CD4-positive, CD25-positive, alpha-beta regulatory T cell (primary cell): ENCODE results near the gene SCN3B. TPM values are rescaled to one million over a fixed set of nuclear protein-coding genes. Genes with fewer than 3 reads are reported as not detected.

ENCODE experiments used
- ATAC-seq, 2 donors: fragments of 150-1000 bp; cut with Tn5 transposase; one replicate each; pipeline ENCODE4 v1.10.0; 2021; ENCODE audit warnings: low read depth in 2 of 2, moderate number of reproducible peaks in 2 of 2, moderate library complexity in 1 of 2
- DNase-seq, 3 donors: peaks; one replicate each; pipeline versions ENCODE4 v3.0.0 to v3.0.0-alpha.2; 2012 to 2022; ENCODE audit warnings: mixed read lengths in 1 of 3
- H3K27ac ChIP-seq: one replicate; pipeline ENCODE4 v1.7.0; 2013; ENCODE audit warnings: mild to moderate bottlenecking, low read length; ENCODE audit not compliant: insufficient read depth, poor library complexity, severe bottlenecking
- H3K27me3 ChIP-seq: one replicate; pipeline ENCODE4 v1.7.0; 2013; ENCODE audit warnings: low read length; ENCODE audit not compliant: control insufficient read depth, insufficient read depth
- H3K36me3 ChIP-seq: one replicate; pipeline ENCODE4 v1.7.0; 2013; ENCODE audit warnings: mild to moderate bottlenecking, low read length, moderate library complexity; ENCODE audit not compliant: control insufficient read depth, insufficient read depth
- H3K4me1 ChIP-seq: 2 replicates; pipeline ENCODE4 v1.7.0; 2013; ENCODE audit warnings: mild to moderate bottlenecking, low read length; ENCODE audit not compliant: insufficient read depth, control insufficient read depth, poor library complexity, severe bottlenecking
- H3K4me3 ChIP-seq: one replicate; pipeline ENCODE4 v1.7.0; 2013; ENCODE audit warnings: low read depth, mild to moderate bottlenecking, low read length, moderate library complexity
- H3K9me3 ChIP-seq, 2 experiments: 1 replicate in 1 of 2; 2 replicates in 1 of 2; pipeline ENCODE4 v1.7.0; 2013; ENCODE audit warnings: low read length in 2 of 2, mild to moderate bottlenecking in 1 of 2, moderate library complexity in 1 of 2; ENCODE audit not compliant: control insufficient read depth in 2 of 2
- H3K27ac Mint-ChIP-seq, 3 donors: one replicate each; pipeline ENCODE4 v1.8.0; 2020 to 2022; ENCODE audit warnings: mild to moderate bottlenecking in 3 of 3, mixed read lengths in 3 of 3, moderate library complexity in 2 of 3
- H3K27me3 Mint-ChIP-seq: one replicate; pipeline ENCODE4 v1.8.0; 2022; ENCODE audit warnings: mild to moderate bottlenecking, mixed read lengths
- H3K36me3 Mint-ChIP-seq: one replicate; pipeline ENCODE4 v1.8.0; 2020; ENCODE audit warnings: mixed read lengths
- H3K4me1 Mint-ChIP-seq, 4 donors: one replicate each; pipeline ENCODE4 v1.8.0; 2020 to 2022; ENCODE audit warnings: mixed read lengths in 4 of 4, mild to moderate bottlenecking in 1 of 4
- H3K4me3 Mint-ChIP-seq, 4 donors: one replicate each; pipeline ENCODE4 v1.8.0; 2020 to 2022; ENCODE audit warnings: mild to moderate bottlenecking in 4 of 4, mixed read lengths in 4 of 4, moderate library complexity in 3 of 4
- H3K9me3 Mint-ChIP-seq, 7 donors: one replicate each; pipeline ENCODE4 v1.8.0; 2020 to 2022; ENCODE audit warnings: mixed read lengths in 7 of 7, mild to moderate bottlenecking in 3 of 7, moderate library complexity in 2 of 7
- polyA plus RNA-seq, 4 donors: library from polyadenylated mRNA; unstranded; fragments of 300-500 nt; fragmentation: Illumina TruSeq; gene quantifications; one replicate each; pipeline ENCODE4 v1.2.3, GENCODE V29; 2021
- total RNA-seq: library from RNA; stranded (reverse); gene quantifications from one replicate; pipeline ENCODE4 v1.2.3, GENCODE V29; 2022

The SCN3B gene
- total and polyA plus RNA-seq, 5 donors from 2014 or later, result 0.05 TPM; not detected in 4

DNA sequence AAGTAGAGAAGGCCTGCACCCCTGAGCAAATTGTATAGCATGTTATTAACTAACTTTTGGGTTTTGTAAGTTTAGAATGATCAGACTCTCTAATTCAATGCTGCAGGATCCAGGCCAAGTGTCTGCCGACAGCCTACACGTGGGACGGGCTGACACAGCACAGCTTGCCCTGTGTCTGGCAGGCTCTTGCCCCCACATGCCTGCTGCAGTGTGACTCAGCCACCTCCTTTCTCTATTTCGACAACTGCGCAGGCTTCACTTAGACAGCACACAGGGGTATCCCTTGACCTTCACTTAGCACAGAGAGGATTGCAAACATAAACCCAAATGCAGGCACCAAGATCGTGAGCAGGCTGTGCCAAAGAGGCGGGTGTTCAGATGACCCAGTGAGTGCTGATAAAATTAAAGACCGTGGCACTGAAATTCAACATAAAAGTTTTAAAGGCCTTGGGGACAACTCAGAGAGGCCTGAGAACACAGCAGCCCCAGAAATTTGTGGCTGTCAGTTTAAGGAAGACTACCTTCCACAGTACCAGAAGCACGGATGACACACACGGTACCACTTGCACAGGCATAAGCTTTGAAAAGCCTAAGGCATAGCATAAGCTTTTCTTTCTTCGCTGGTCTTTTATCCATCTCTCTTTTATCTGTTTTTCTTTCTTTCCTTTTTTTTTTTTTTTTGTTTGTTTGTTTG lies 37.8 kb downstream of the SCN3B start:
- Mint-ChIP-seq H3K9me3 (no peaks in the 10 kb centered on the region), H3K4me1 (no peaks in the 10 kb centered on the region), H3K27ac (no peak overlapping the region), H3K27me3 (no peaks in the 10 kb centered on the region), H3K36me3 (peaks cover 22% of the 10 kb centered on the region), H3K4me3 (no peak overlapping the region)
- Histone ChIP-seq H3K4me1 (no peaks in the 10 kb centered on the region), H3K4me3 (no peak overlapping the region), H3K27ac (no peak overlapping the region), H3K27me3 (no peaks in the 10 kb centered on the region), H3K9me3 (no peaks in the 10 kb centered on the region), H3K36me3 (peaks cover 11% of the 10 kb centered on the region)
- DNase-seq (no peak), ATAC-seq (no peak)

- no peak overlapping the region for H3K27ac Mint-ChIP-seq
- H3K36me3 Mint-ChIP-seq, result peaks cover 20% of the 10 kb centered on the region
- no peaks in the 10 kb centered on the region for H3K27me3 Mint-ChIP-seq
- H3K4me3 ChIP-seq, result no peak overlapping the region
- ATAC-seq (no peak), DNase-seq (no peak)
- no peak overlapping the region for H3K4me3 Mint-ChIP-seq
- H3K36me3 ChIP-seq, result peaks cover 18% of the 10 kb centered on the region
- no peaks in the 10 kb centered on the region for H3K4me1 Mint-ChIP-seq
- H3K9me3 ChIP-seq, result no peaks in the 10 kb centered on the region
- no peaks in the 10 kb centered on the region for H3K4me1 ChIP-seq
- no peaks in the 10 kb centered on the region for H3K27me3 ChIP-seq
- no peaks in the 10 kb centered on the region for H3K9me3 Mint-ChIP-seq
- H3K27ac ChIP-seq, result no peak overlapping the region
Measured at GRCh38 chr11:123611698-123612097, 42.7 kb downstream of the SCN3B start.

DNA sequence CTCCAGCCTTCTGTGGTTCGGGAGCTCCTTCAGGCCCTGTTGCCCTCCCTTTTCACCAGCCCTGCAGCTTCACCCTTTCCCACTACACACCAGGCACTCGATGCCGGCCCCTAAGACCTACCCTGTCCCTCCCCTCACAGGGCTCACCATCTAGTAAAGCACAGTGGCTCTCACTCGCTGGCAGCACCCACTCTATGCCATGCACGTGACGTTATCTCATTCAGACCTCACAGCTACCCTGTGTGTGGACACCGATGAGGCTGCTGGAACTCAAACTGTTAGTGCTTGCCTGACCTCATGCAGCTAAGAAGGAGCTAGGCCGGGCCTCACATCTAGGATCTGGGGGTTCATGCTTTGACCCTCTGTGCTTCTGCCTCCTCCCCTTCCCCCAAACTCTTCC lies 45.5 kb downstream of the SCN3B start:
- H3K27ac ChIP-seq, result no peak overlapping the region
- ATAC-seq, result no peak
- no peak overlapping the region for H3K4me3 ChIP-seq
- no peaks in the 10 kb centered on the region for H3K9me3 ChIP-seq
- no peaks in the 10 kb centered on the region for H3K4me1 Mint-ChIP-seq
- H3K36me3 Mint-ChIP-seq, result peaks cover 25% of the 10 kb centered on the region
- H3K27ac Mint-ChIP-seq, result peak overlapping the region in 1 of 3 donors; percentile 72
- H3K4me1 ChIP-seq, result no peaks in the 10 kb centered on the region
- DNase-seq, result no peak
- H3K36me3 ChIP-seq, result peaks cover 16% of the 10 kb centered on the region
- H3K9me3 Mint-ChIP-seq, result no peaks in the 10 kb centered on the region
- no peaks in the 10 kb centered on the region for H3K27me3 ChIP-seq
- no peaks in the 10 kb centered on the region for H3K27me3 Mint-ChIP-seq
- no peak overlapping the region for H3K4me3 Mint-ChIP-seq

- H3K36me3 Mint-ChIP-seq, result peaks cover 27% of the 10 kb centered on the region
Measured at GRCh38 chr11:123608371-123608770, 46.1 kb downstream of the SCN3B start.

GRCh38 chr11:123607781-123608180 lies 46.6 kb downstream of the SCN3B start:
- DNase-seq, result no peak
- Histone ChIP-seq H3K36me3 (peaks cover 13% of the 10 kb centered on the region), H3K27ac (no peak overlapping the region), H3K4me3 (no peak overlapping the region), H3K27me3 (no peaks in the 10 kb centered on the region), H3K4me1 (no peaks in the 10 kb centered on the region), H3K9me3 (no peaks in the 10 kb centered on the region)
- Mint-ChIP-seq H3K27ac (no peak overlapping the region), H3K36me3 (peaks cover 28% of the 10 kb centered on the region), H3K27me3 (no peaks in the 10 kb centered on the region), H3K9me3 (no peaks in the 10 kb centered on the region), H3K4me1 (no peaks in the 10 kb centered on the region), H3K4me3 (no peak overlapping the region)
- no peak for ATAC-seq

More at GRCh38 chr11:123608371-123608770, 46.1 kb downstream of the SCN3B start:
- ATAC-seq, result no peak
- no peak overlapping the region for H3K27ac Mint-ChIP-seq
- H3K4me3 Mint-ChIP-seq, result no peak overlapping the region
- no peaks in the 10 kb centered on the region for H3K9me3 Mint-ChIP-seq
- no peaks in the 10 kb centered on the region for H3K27me3 Mint-ChIP-seq
- DNase-seq, result no peak
- no peaks in the 10 kb centered on the region for H3K27me3 ChIP-seq
- no peak overlapping the region for H3K27ac ChIP-seq
- no peaks in the 10 kb centered on the region for H3K4me1 Mint-ChIP-seq
- no peak overlapping the region for H3K4me3 ChIP-seq
- H3K36me3 ChIP-seq, result peaks cover 16% of the 10 kb centered on the region
- no peaks in the 10 kb centered on the region for H3K4me1 ChIP-seq
- no peaks in the 10 kb centered on the region for H3K9me3 ChIP-seq

- Mint-ChIP-seq H3K27me3 (no peaks in the 10 kb centered on the region), H3K9me3 (no peaks in the 10 kb centered on the region), H3K27ac (no peak overlapping the region), H3K4me3 (no peak overlapping the region), H3K36me3 (peaks cover 22% of the 10 kb centered on the region), H3K4me1 (no peaks in the 10 kb centered on the region)
- H3K9me3 ChIP-seq, result no peaks in the 10 kb centered on the region
- no peaks in the 10 kb centered on the region for H3K27me3 ChIP-seq
- H3K27ac ChIP-seq, result no peak overlapping the region
- ATAC-seq (no peak), DNase-seq (no peak)
- H3K36me3 ChIP-seq, result peaks cover 4% of the 10 kb centered on the region
- H3K4me1 ChIP-seq, result no peaks in the 10 kb centered on the region
- no peak overlapping the region for H3K4me3 ChIP-seq
Measured at GRCh38 chr11:123603666-123604065, 50.8 kb downstream of the SCN3B start.

DNA sequence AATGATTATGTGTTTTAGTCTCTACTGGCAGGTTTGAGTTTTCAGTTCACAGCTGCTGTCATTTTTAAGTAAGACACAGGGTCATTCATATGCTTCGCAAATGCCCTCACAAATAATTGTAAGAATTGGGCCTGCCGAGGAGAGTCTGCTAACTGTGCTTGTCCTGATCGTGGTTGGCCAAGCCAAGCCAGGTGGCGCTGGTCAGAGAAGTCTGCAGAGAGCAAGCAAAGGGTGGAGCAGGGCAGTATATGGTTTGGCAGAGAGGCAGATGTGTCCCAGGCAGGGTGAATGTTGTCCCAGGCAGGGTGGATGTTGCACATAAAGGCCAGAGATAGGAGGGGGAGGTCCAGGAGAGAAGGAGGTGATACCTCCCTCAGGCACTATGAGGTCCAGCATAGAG lies 52.7 kb downstream of the SCN3B start:
- no peaks in the 10 kb centered on the region for H3K27me3 Mint-ChIP-seq
- Histone ChIP-seq H3K27ac (no peak overlapping the region), H3K36me3 (no peaks in the 10 kb centered on the region), H3K4me3 (no peak overlapping the region), H3K9me3 (no peaks in the 10 kb centered on the region), H3K27me3 (no peaks in the 10 kb centered on the region), H3K4me1 (no peaks in the 10 kb centered on the region)
- peaks cover 25% of the 10 kb centered on the region for H3K36me3 Mint-ChIP-seq
- DNase-seq (no peak), ATAC-seq (no peak)
- H3K4me1 Mint-ChIP-seq, result no peaks in the 10 kb centered on the region
- no peak overlapping the region for H3K4me3 Mint-ChIP-seq
- no peaks in the 10 kb centered on the region for H3K9me3 Mint-ChIP-seq
- no peak overlapping the region for H3K27ac Mint-ChIP-seq

DNA sequence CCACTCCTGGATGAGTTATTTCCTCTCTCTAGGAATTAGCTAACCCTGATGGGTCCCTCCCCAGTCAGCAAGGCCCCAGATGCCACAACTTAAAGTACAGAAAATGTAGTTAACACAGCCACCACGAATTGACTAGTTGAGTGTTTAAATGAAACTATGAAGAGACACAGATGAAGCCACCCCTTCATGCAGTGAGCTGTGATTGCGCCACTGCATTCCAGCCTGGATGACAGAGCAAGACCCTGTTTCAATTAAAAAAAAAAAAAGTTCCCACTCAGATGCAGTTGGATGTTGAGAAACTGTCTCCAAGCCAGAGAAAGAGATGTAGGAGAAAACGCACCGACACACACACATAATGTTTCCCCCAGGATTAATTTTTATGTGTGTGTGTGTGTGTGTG lies 53.3 kb downstream of the SCN3B start:
- DNase-seq, result no peak
- H3K4me1 ChIP-seq, result no peaks in the 10 kb centered on the region
- no peaks in the 10 kb centered on the region for H3K9me3 ChIP-seq
- H3K27ac ChIP-seq, result no peak overlapping the region
- H3K4me3 Mint-ChIP-seq, result no peak overlapping the region
- H3K27me3 Mint-ChIP-seq, result no peaks in the 10 kb centered on the region
- H3K27me3 ChIP-seq, result no peaks in the 10 kb centered on the region
- ATAC-seq, result no peak
- H3K4me3 ChIP-seq, result no peak overlapping the region
- H3K27ac Mint-ChIP-seq, result no peak overlapping the region
- H3K4me1 Mint-ChIP-seq, result no peaks in the 10 kb centered on the region
- H3K36me3 Mint-ChIP-seq, result peaks cover 25% of the 10 kb centered on the region
- no peaks in the 10 kb centered on the region for H3K36me3 ChIP-seq
- H3K9me3 Mint-ChIP-seq, result no peaks in the 10 kb centered on the region
